SH-SY5Y (cell line): ENCODE data around the gene SEC61A1.

Experiments
- GATA2 ChIP-seq: IDR thresholded peaks from 2 replicates; pipeline ENCODE4 v1.6.1; 2011; ENCODE audit warnings: mild to moderate bottlenecking, low read depth, low read length
- GATA3 ChIP-seq: IDR thresholded peaks from 2 replicates; pipeline ENCODE4 v1.6.1; 2011; ENCODE audit warnings: low read depth, mild to moderate bottlenecking, low read length, moderate library complexity

Gene SEC61A1

GRCh38 chr3:128041344-128041743, 10.9 kb upstream of the SEC61A1 start:
- TF ChIP-seq GATA3 (no peak), GATA2 (no peak)

DNA sequence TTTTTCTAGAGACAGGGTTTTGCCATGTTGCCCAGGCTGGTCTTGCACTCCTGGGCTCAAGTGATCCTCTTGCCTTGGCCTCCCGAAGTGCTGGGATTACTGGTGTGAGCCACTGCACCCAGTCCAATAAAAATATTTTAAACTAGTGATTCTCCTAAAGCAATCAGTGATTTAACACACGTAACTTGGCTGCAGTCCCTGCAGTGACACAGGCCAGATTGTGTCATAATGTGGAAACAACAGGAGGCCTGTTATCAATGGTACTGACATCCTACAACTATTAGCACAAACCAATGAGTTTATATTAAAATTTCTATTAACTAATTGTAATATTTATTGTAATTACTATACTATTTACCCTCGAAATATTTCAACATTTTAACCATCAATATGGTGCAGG, 1.6 kb upstream of the SEC61A1 start:
- TF ChIP-seq GATA3, result no peak
- TF ChIP-seq GATA2, result no peak

DNA sequence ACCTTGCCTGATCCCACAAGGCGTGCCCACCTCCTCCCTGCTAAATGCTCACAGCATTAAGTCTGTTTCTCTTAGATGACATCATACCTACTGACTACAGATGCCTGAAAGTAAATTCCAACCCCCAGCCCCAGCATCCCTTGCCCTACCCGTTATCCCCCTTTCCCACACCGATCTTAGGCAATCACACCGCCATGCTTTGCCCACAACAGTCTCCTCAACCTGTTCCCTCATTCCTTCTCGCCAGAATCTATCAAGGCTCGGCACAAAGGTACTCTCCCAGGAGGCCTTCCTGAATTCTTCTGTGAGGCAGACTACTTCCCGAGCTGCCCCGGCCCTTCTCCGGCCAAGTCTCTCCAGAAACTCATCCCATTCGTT, 789 bp upstream of the SEC61A1 start:
- TF ChIP-seq GATA2, result no peak
- TF ChIP-seq GATA3, result no peak

DNA sequence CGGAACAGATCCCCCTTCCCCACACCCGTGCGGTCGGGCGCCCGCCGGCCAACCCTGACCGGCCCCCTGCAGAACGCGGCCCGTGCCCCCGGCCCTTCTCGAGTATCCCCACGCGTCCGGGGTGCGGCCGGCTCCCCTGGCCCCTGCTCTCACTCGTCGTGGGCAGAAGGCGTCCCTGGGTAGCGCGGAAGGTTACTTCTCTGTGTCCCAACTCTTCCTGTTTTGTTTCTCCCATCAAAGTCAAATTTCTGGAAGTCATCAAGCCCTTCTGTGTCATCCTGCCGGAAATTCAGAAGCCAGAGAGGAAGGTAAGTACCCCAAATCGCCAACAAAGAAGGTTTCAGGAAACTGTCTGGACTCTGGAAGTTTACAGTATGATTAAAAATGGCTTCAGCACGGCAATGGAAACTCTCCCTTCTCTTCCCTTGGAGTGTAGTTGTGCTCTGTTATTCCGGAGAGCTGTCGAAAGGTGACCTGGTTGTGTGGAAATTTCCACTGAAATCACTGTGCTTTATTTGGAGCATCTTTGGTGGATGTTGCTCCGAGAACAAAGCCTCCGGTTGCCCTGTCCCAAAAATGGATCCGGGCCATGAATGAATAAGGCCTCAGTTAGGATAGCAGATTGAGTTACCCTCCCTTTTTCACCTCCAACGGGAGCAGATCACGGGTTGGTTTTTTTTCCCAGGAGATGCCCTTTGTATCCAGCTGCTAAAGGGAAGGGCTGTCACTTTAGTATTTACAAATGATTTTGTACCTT, 536 bp downstream of the SEC61A1 start:
- no peak for TF ChIP-seq GATA3
- TF ChIP-seq GATA2, result no peak

- TF ChIP-seq GATA3 (no peak), GATA2 (no peak)
These were observed 1.4 kb downstream of the SEC61A1 start for GRCh38 chr3:128053614-128054013.

DNA sequence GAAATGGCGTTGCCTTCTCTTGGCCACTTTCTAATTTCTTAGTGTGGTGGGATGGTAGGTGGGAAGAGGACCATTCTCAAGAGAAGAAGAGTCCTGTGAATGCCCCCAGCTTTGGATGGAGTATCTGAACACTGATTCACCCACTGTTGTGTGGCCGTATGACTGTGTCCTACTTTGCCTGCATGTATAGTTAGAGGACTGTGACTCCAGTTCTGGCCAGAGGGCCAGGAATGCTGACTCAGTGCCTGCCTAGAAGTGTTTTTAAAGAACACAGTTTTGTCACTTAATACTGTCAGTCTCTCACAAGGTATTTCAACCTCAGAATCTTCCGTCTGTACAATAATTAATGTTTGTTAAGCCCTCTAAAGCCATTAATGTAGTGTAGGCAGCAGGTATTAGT, 2.1 kb downstream of the SEC61A1 start:
- TF ChIP-seq GATA2 (no peak), GATA3 (no peak)

- TF ChIP-seq GATA3 (no peak), GATA2 (no peak)
These were observed 4.0 kb downstream of the SEC61A1 start for GRCh38 chr3:128056258-128056657.

DNA sequence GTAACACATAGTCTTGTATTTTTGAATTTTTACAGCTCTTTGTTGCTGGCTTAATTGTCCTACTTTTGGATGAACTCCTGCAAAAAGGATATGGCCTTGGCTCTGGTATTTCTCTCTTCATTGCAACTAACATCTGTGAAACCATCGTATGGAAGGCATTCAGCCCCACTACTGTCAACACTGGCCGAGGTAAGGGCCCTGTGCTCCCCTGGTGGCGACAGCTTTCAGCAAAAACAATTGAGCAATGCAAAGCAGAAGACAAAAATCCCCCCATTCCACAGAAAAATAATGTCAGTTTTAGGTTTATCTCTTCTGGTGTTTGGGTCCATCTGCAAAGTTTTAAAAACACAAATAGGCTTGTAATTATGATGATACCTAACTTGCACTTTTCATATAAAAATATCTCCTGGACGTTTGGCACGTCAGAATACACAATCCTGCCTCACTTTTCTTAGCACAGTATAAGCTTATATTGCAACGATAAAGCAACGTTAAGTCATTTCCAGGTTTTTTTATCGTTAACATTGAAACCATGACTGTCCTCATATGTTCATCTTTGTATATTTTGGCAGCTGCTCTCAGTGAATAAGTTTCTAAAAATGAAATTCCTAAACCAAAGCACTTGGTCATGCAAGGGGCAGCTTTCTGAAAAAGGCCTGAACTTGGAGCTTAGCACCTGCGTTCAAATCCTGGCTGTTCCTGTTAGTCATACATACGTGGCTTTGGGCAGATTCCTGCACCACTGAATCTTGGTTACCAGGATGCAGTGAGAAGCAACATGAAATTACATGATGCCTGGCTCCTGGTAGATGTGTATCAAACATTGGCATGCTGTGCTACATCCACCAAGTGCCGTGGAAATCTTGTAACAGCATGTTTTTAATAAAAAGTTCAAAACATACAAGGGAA, 8.5 kb downstream of the SEC61A1 start:
- no peak for TF ChIP-seq GATA3
- TF ChIP-seq GATA2, result no peak

- TF ChIP-seq GATA3 (no peak), GATA2 (no peak)
These were observed 10.0 kb downstream of the SEC61A1 start for GRCh38 chr3:128062033-128062745.

- TF ChIP-seq GATA3 (no peak), GATA2 (no peak)
These were observed 11.6 kb downstream of the SEC61A1 start for GRCh38 chr3:128063865-128064264.

DNA sequence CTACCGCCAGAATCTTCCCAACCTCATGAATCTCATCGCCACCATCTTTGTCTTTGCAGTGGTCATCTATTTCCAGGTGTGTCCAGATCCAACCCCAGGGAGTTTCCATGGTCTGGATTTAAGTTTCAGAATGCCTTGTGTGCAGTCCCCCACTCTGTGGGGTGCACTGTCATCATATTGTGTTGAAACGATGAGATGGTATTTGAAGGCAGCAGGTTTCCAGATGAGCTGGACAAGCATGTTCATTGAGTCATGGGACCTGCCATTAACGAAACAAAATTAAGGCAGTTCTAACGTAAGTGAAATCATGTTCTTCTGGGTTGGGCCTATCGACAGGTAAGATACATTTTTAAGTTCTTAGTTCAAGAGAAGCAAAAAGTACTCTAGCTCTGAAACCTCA, 12.7 kb downstream of the SEC61A1 start:
- no peak for TF ChIP-seq GATA2
- no peak for TF ChIP-seq GATA3

DNA sequence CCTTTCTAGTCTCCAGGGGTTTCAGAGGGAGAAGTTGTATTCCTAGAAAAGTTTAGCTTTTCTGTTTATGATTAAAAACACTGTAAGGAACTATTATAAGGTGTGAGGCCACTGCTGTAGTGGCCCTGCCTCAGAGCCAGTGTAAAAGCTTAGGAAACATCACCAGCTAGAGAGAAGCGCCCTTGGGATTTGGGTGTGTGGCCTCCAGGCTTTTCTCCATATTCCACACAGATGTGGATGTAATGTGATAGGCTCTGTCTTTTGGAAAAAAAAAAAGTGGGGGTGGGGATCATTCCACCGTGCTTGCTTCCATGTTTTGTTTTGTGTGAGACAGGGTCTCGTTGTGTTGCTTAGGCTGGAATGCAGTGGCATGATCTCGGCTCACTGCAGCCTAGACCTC, 13.9 kb downstream of the SEC61A1 start:
- no peak for TF ChIP-seq GATA2
- TF ChIP-seq GATA3, result no peak

DNA sequence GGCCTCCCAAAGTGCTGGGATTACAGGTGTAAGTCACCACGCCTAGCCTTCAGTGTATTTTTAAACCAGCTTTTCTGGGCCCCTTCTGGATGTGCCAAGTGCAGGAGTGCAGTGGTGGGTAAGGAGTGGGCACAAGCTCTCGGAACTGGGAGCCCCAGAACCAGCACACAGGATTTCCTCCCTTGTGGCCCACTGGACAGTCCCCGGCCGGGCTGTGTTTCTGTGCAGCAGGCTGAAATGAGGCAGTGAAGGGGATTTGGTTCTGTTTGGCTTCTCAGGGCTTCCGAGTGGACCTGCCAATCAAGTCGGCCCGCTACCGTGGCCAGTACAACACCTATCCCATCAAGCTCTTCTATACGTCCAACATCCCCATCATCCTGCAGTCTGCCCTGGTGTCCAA, 14.4 kb downstream of the SEC61A1 start:
- TF ChIP-seq GATA3, result no peak
- TF ChIP-seq GATA2, result no peak

DNA sequence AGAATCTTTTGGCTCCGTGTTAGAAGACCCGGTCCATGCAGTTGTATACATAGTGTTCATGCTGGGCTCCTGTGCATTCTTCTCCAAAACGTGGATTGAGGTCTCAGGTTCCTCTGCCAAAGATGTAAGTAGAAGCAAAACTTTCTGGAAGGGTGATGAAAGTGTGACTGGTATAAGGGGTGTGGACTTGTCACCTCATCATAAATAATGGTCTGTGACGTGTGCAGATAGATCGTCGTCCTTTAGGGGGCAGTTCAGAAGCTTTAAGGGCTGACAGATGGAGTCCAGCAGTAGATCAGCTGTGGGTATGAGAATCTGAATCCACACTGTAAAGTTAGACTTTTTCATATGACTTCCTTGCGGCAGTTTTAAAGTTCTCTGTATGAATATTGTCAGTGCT, 15.3 kb downstream of the SEC61A1 start:
- TF ChIP-seq GATA2 (no peak), GATA3 (no peak)
